ENCODE results near the gene PTPRK. TPM values are rescaled to one million over a fixed set of nuclear protein-coding genes. Genes with fewer than 3 reads are reported as not detected.

PTPRK gene
- total RNA-seq, 1 donor from 2014 or later, result 50.3 TPM

DNA sequence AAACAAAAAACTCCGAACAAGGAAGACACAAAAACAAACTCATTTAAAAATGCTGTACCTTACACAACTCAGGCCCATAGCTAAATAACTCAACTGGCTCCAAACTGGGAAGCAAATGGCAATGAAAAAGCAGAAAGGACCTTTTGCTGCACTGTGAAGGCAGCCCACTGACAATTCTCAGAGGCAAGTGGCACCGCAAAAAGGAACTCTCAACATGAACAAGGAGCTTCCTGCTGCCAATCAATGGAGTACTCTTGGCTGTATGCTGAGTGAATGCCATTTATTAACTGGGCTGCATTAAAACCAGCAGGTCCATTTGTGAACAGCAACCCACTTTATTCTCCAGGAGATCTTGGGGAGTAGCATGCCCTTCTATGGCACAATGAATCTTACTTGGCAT, 209.9 kb downstream of the PTPRK start:
- peak overlapping the region; percentile 14 for H3K27ac Mint-ChIP-seq (ENCODE audit: unreplicated experiment)
- H3K36me3 Mint-ChIP-seq (ENCODE audit: unreplicated experiment), result no peaks in the 10 kb centered on the region
- H3K4me1 Mint-ChIP-seq (ENCODE audit: low read depth, unreplicated experiment), result peaks cover 30% of the 10 kb centered on the region
- no peak overlapping the region for H3K4me3 Mint-ChIP-seq (ENCODE audit: unreplicated experiment)
- TF ChIP-seq, protein P1, sequence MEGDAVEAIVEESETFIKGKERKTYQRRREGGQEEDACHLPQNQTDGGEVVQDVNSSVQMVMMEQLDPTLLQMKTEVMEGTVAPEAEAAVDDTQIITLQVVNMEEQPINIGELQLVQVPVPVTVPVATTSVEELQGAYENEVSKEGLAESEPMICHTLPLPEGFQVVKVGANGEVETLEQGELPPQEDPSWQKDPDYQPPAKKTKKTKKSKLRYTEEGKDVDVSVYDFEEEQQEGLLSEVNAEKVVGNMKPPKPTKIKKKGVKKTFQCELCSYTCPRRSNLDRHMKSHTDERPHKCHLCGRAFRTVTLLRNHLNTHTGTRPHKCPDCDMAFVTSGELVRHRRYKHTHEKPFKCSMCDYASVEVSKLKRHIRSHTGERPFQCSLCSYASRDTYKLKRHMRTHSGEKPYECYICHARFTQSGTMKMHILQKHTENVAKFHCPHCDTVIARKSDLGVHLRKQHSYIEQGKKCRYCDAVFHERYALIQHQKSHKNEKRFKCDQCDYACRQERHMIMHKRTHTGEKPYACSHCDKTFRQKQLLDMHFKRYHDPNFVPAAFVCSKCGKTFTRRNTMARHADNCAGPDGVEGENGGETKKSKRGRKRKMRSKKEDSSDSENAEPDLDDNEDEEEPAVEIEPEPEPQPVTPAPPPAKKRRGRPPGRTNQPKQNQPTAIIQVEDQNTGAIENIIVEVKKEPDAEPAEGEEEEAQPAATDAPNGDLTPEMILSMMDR (IDR thresholded peaks at IDR 0.05; ENCODE audit: partially characterized antibody, unreplicated experiment), result no peak
- H3K27me3 Mint-ChIP-seq (ENCODE audit: unreplicated experiment), result no peaks in the 10 kb centered on the region
- H3K9me3 Mint-ChIP-seq (ENCODE audit: unreplicated experiment), result no peaks in the 10 kb centered on the region
- no peak for DNase-seq

DNA sequence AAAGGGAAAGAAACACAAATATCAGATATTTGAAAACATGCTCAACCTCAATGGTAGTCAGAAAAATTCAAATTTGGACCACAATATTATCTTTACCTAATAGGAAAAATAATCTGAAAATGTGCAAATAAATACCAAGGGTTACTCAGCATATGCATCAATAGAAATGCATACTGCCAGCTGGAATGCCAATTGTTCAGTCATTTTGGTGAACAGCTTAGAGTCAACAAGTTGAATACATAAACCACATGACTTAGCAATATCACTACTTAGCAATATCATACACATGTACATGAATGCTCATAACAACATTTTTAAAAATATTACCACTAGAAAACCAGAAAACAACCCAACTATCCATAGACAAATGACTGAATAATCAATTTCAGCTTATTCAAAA, 212.7 kb downstream of the PTPRK start:
- DNase-seq, result no peak
- Mint-ChIP-seq H3K4me1 (ENCODE audit: low read depth, unreplicated experiment) (peaks cover 19% of the 10 kb centered on the region), H3K4me3 (ENCODE audit: unreplicated experiment) (no peak overlapping the region), H3K9me3 (ENCODE audit: unreplicated experiment) (no peaks in the 10 kb centered on the region), H3K27ac (ENCODE audit: unreplicated experiment) (no peak overlapping the region), H3K27me3 (ENCODE audit: unreplicated experiment) (no peaks in the 10 kb centered on the region), H3K36me3 (ENCODE audit: unreplicated experiment) (no peaks in the 10 kb centered on the region)
- TF ChIP-seq, protein P1 (IDR thresholded peaks at IDR 0.05; ENCODE audit: partially characterized antibody, unreplicated experiment), result no peak

DNA sequence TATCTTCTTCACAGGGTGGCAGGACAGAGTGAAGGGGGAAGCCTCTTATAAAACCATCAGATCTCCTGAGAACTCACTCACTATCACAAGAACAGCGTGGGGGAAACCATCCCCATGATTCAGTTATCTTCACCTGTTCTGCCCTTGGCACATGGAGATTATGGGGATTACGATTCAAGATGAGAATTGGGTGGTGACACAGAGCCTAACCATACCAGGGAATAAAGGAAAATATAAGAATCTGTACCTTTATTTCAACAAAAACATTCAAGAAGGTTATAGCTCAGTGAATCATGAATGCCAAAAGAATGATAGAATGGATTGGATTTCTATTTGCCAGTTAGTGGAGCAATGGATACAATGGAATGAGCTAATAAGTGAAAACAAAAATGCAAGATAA, 214.4 kb downstream of the PTPRK start:
- Mint-ChIP-seq H3K9me3 (ENCODE audit: unreplicated experiment) (no peaks in the 10 kb centered on the region), H3K4me3 (ENCODE audit: unreplicated experiment) (no peak overlapping the region), H3K27me3 (ENCODE audit: unreplicated experiment) (no peaks in the 10 kb centered on the region), H3K27ac (ENCODE audit: unreplicated experiment) (no peak overlapping the region), H3K4me1 (ENCODE audit: low read depth, unreplicated experiment) (peaks cover 18% of the 10 kb centered on the region), H3K36me3 (ENCODE audit: unreplicated experiment) (no peaks in the 10 kb centered on the region)
- TF ChIP-seq, protein P1 (IDR thresholded peaks at IDR 0.05; ENCODE audit: partially characterized antibody, unreplicated experiment), result no peak
- no peak for DNase-seq

DNA sequence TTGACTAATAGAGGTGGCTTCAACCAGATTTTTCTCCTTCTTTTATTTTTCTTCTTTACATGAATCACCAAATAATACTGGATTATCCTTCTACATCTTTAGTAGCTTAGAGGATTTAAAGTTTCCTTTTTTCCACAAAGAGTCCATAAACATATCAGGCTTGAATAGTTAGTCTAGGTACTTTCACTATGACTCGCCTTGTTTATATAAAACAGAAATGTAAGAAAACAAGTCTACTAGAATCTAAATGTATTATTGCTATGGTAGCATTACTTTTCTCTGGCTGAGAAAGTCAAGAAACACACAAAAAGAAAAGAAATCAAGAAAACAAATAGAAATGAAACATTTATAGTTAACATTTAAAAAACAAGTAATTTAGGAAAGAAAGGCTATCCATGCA, 215.2 kb downstream of the PTPRK start:
- Mint-ChIP-seq H3K27me3 (ENCODE audit: unreplicated experiment) (no peaks in the 10 kb centered on the region), H3K9me3 (ENCODE audit: unreplicated experiment) (no peaks in the 10 kb centered on the region), H3K4me3 (ENCODE audit: unreplicated experiment) (no peak overlapping the region), H3K27ac (ENCODE audit: unreplicated experiment) (no peak overlapping the region), H3K4me1 (ENCODE audit: low read depth, unreplicated experiment) (peaks cover 10% of the 10 kb centered on the region), H3K36me3 (ENCODE audit: unreplicated experiment) (no peaks in the 10 kb centered on the region)
- TF ChIP-seq, protein P1 (IDR thresholded peaks at IDR 0.05; ENCODE audit: partially characterized antibody, unreplicated experiment), result no peak
- DNase-seq, result no peak

DNA sequence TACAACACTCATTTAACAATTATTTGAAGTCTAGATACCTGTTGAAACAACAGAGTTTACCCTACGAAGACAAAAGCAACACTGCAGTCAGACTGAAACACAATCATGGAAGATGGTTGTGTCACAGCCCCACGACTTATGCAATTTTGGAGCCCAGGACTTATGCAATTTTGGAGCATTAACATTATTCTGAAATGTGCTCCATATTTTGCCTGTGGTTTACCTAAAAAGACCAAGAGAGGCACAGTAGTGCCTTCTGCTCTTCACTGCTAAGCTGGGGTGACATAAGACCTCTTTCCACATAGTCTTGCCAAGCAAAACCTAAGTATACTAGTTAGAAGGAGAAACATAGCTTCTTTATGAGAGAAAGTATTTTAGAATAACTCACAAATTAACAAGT, 216.5 kb downstream of the PTPRK start:
- H3K4me3 Mint-ChIP-seq (ENCODE audit: unreplicated experiment), result no peak overlapping the region
- no peaks in the 10 kb centered on the region for H3K4me1 Mint-ChIP-seq (ENCODE audit: low read depth, unreplicated experiment)
- no peaks in the 10 kb centered on the region for H3K36me3 Mint-ChIP-seq (ENCODE audit: unreplicated experiment)
- no peak for DNase-seq
- TF ChIP-seq, protein P1 (IDR thresholded peaks at IDR 0.05; ENCODE audit: partially characterized antibody, unreplicated experiment), result no peak
- H3K9me3 Mint-ChIP-seq (ENCODE audit: unreplicated experiment), result no peaks in the 10 kb centered on the region
- H3K27ac Mint-ChIP-seq (ENCODE audit: unreplicated experiment), result no peak overlapping the region
- no peaks in the 10 kb centered on the region for H3K27me3 Mint-ChIP-seq (ENCODE audit: unreplicated experiment)

Data from glutamatergic neuron (in vitro differentiated cells).